ENCODE data around the gene DTNB. TPM values are rescaled to one million over a fixed set of nuclear protein-coding genes. Genes with fewer than 3 reads are reported as not detected.

Gene DTNB
- total and polyA plus RNA-seq, 10 of the 15 experiments (the other 5 are each of a cell fraction or from before 2014, with no cell fraction given): 4.5 to 30.6 (median 11.9) TPM

DNA sequence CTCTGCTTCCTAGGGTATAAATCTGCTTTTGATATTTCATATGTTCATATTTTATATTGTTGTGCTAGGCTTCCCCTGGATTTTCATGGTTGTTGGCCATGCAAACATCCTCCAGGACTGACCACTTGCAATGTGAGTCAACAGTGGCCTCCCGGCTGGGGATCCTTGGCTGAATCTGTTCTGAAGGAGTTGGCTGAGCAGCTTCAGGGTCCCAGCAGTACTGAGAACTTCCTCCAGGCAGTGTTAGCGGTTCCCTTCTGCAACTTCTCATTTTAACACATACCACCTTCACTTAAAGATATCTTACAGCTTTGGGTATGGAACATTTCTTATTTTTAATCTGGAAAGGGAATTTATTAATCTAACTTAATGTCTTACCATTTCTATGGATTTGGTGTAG lies 122.1 kb downstream of the DTNB start:
- no peak overlapping the region for H3K27ac ChIP-seq (ENCODE audit: control insufficient read depth, insufficient read depth)
- H4K20me1 ChIP-seq (ENCODE audit: control insufficient read depth, insufficient read depth): no peaks in the 10 kb centered on the region
- no peak overlapping the region for H3K9ac ChIP-seq (ENCODE audit: control insufficient read depth, insufficient read depth, low read length)
- no peak for ATAC-seq
- no peaks in the 10 kb centered on the region for H3K79me2 ChIP-seq (ENCODE audit: control insufficient read depth, insufficient read depth, low read length)
- no peak for DNase-seq (ENCODE audit: low read depth, low spot score)
- POLR2A ChIA-PET: no interaction called here
- no TSS peak for BruUV-seq (replicated peaks)
- peaks cover 4% of the 10 kb centered on the region; the same call in 1 of the 2 replicates for H3K4me1 ChIP-seq (ENCODE audit: control insufficient read depth, insufficient read depth, low read length)
- no peak for FAIRE-seq
- no peaks in the 10 kb centered on the region for H3K36me3 ChIP-seq (ENCODE audit: control insufficient read depth in 2 of 2, insufficient read depth in 2 of 2, low read length in 1 of 2)
- no peaks in the 10 kb centered on the region for H3K27me3 ChIP-seq (replicated peaks in 1 of 2; ENCODE audit: control insufficient read depth in 2 of 2, insufficient read depth in 2 of 2, low read length in 1 of 2)
- H3K4me2 ChIP-seq (ENCODE audit: control insufficient read depth, insufficient read depth): no peak overlapping the region
- in situ Hi-C loops (cut with MboI): no loop called here
- no peak overlapping the region for H3K4me3 ChIP-seq
- H3K9me3 ChIP-seq (replicated peaks; ENCODE audit: control insufficient read depth, insufficient read depth, low read length): no peaks in the 10 kb centered on the region
- RAD21 ChIA-PET (ENCODE audit: unreplicated experiment): interaction anchor here (0.9 kb wide), 1 partner anchor 385 kb away, joined by 3 read pairs; no protein-coding TSS in a partner anchor
- intact Hi-C loops (cut with micrococcal nuclease; ENCODE audit: unreplicated experiment): no loop called here
- TF ChIP-seq WRNIP1 (IDR thresholded peaks at IDR 0.05; ENCODE audit: borderline replicate concordance, low read depth, low read length) (no peak), MXI1 (IDR thresholded peaks at IDR 0.05; ENCODE audit: low read depth, low read length) (no peak), BRCA1 (IDR thresholded peaks at IDR 0.05; ENCODE audit: low read depth, low read length) (no peak), NFYA (IDR thresholded peaks at IDR 0.05; ENCODE audit: borderline replicate concordance, low read depth, low read length) (no peak), MTA3 (IDR thresholded peaks at IDR 0.05; ENCODE audit: borderline replicate concordance, low read length) (no peak), TCF3 (IDR thresholded peaks at IDR 0.05; ENCODE audit: borderline replicate concordance, insufficient read depth, low read depth, low read length) (no peak), BMI1 (IDR thresholded peaks at IDR 0.05; ENCODE audit: borderline replicate concordance) (no peak), HDAC6 (IDR thresholded peaks at IDR 0.05; ENCODE audit: unreplicated experiment) (no peak), STAT3 (IDR thresholded peaks at IDR 0.05; ENCODE audit: low read depth, low read length) (no peak), ZNF217 (IDR thresholded peaks at IDR 0.05) (no peak), YBX1 (IDR thresholded peaks at IDR 0.05) (no peak)
- TF ChIP-seq, protein P1, sequence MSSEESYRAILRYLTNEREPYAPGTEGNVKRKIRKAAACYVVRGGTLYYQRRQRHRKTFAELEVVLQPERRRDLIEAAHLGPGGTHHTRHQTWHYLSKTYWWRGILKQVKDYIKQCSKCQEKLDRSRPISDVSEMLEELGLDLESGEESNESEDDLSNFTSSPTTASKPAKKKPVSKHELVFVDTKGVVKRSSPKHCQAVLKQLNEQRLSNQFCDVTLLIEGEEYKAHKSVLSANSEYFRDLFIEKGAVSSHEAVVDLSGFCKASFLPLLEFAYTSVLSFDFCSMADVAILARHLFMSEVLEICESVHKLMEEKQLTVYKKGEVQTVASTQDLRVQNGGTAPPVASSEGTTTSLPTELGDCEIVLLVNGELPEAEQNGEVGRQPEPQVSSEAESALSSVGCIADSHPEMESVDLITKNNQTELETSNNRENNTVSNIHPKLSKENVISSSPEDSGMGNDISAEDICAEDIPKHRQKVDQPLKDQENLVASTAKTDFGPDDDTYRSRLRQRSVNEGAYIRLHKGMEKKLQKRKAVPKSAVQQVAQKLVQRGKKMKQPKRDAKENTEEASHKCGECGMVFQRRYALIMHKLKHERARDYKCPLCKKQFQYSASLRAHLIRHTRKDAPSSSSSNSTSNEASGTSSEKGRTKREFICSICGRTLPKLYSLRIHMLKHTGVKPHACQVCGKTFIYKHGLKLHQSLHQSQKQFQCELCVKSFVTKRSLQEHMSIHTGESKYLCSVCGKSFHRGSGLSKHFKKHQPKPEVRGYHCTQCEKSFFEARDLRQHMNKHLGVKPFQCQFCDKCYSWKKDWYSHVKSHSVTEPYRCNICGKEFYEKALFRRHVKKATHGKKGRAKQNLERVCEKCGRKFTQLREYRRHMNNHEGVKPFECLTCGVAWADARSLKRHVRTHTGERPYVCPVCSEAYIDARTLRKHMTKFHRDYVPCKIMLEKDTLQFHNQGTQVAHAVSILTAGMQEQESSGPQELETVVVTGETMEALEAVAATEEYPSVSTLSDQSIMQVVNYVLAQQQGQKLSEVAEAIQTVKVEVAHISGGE (CRISPR knock-in tag; IDR thresholded peaks at IDR 0.05): no peak
- TF ChIP-seq, protein P2, sequence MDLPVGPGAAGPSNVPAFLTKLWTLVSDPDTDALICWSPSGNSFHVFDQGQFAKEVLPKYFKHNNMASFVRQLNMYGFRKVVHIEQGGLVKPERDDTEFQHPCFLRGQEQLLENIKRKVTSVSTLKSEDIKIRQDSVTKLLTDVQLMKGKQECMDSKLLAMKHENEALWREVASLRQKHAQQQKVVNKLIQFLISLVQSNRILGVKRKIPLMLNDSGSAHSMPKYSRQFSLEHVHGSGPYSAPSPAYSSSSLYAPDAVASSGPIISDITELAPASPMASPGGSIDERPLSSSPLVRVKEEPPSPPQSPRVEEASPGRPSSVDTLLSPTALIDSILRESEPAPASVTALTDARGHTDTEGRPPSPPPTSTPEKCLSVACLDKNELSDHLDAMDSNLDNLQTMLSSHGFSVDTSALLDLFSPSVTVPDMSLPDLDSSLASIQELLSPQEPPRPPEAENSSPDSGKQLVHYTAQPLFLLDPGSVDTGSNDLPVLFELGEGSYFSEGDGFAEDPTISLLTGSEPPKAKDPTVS (IDR thresholded peaks at IDR 0.05; ENCODE audit: low read depth, low read length): no peak
- TF ChIP-seq, protein P3, sequence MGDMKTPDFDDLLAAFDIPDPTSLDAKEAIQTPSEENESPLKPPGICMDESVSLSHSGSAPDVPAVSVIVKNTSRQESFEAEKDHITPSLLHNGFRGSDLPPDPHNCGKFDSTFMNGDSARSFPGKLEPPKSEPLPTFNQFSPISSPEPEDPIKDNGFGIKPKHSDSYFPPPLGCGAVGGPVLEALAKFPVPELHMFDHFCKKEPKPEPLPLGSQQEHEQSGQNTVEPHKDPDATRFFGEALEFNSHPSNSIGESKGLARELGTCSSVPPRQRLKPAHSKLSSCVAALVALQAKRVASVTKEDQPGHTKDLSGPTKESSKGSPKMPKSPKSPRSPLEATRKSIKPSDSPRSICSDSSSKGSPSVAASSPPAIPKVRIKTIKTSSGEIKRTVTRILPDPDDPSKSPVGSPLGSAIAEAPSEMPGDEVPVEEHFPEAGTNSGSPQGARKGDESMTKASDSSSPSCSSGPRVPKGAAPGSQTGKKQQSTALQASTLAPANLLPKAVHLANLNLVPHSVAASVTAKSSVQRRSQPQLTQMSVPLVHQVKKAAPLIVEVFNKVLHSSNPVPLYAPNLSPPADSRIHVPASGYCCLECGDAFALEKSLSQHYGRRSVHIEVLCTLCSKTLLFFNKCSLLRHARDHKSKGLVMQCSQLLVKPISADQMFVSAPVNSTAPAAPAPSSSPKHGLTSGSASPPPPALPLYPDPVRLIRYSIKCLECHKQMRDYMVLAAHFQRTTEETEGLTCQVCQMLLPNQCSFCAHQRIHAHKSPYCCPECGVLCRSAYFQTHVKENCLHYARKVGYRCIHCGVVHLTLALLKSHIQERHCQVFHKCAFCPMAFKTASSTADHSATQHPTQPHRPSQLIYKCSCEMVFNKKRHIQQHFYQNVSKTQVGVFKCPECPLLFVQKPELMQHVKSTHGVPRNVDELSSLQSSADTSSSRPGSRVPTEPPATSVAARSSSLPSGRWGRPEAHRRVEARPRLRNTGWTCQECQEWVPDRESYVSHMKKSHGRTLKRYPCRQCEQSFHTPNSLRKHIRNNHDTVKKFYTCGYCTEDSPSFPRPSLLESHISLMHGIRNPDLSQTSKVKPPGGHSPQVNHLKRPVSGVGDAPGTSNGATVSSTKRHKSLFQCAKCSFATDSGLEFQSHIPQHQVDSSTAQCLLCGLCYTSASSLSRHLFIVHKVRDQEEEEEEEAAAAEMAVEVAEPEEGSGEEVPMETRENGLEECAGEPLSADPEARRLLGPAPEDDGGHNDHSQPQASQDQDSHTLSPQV (IDR thresholded peaks at IDR 0.05): no peak
- TF ChIP-seq, protein P4, sequence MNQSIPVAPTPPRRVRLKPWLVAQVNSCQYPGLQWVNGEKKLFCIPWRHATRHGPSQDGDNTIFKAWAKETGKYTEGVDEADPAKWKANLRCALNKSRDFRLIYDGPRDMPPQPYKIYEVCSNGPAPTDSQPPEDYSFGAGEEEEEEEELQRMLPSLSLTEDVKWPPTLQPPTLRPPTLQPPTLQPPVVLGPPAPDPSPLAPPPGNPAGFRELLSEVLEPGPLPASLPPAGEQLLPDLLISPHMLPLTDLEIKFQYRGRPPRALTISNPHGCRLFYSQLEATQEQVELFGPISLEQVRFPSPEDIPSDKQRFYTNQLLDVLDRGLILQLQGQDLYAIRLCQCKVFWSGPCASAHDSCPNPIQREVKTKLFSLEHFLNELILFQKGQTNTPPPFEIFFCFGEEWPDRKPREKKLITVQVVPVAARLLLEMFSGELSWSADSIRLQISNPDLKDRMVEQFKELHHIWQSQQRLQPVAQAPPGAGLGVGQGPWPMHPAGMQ (IDR thresholded peaks at IDR 0.05; ENCODE audit: borderline replicate concordance): no peak
- SMC1A ChIA-PET (ENCODE audit: uncharacterized antibody, unreplicated experiment): interaction anchor here (0.7 to 1.7 kb wide), 10 partner anchors 10 to 965 kb away, joined by 3 to 6 read pairs (median 3); no protein-coding TSS in a partner anchor
- 64% methylated on average over 2 of the region's 2 CpGs for WGBS (ENCODE audit: insufficient coverage, insufficient replicate concordance, low lambda C conversion rate, missing lambda C conversion rate)
- CTCF ChIA-PET: interaction anchor here (1.4 to 1.9 kb wide), 3 partner anchors 15 to 174 kb away, joined by 3 to 7 read pairs (median 4); no protein-coding TSS in a partner anchor
- no peak overlapping the region for H2AFZ ChIP-seq (ENCODE audit: control insufficient read depth, low read depth, low read length)

Measured in GM12878 (cell line).